ENCODE measurements around the gene CLDN14.

Gene CLDN14

GRCh38 chr21:36507397-36508018, 27.6 kb upstream of the CLDN14 start:
- TF ChIP-seq EZH2 (IDR thresholded peaks at IDR 0.05; ENCODE audit: borderline replicate concordance, low read length) (no peak), CTCF (IDR thresholded peaks at IDR 0.05; ENCODE audit: low read length) (no peak)
- no peaks in the 10 kb centered on the region for H3K9me2 ChIP-seq (ENCODE audit: low read depth, low read length)
- no peak overlapping the region for H3K4me3 ChIP-seq (ENCODE audit: low read depth, low read length, poor library complexity, severe bottlenecking)
- H2AFZ ChIP-seq (ENCODE audit: low read length) = no peak overlapping the region
- H4K20me1 ChIP-seq (ENCODE audit: insufficient read depth, low read length) = no peaks in the 10 kb centered on the region
- no peak overlapping the region for H3K9ac ChIP-seq (ENCODE audit: low read length)
- no peak overlapping the region for H3K4me2 ChIP-seq (ENCODE audit: low read length)
- H3K79me2 ChIP-seq (ENCODE audit: insufficient read depth, low read length) = no peaks in the 10 kb centered on the region
- H3F3A ChIP-seq (ENCODE audit: insufficient read depth, low read length) = no peaks in the 10 kb centered on the region
- H3K4me1 ChIP-seq (ENCODE audit: insufficient read depth, low read length, severe bottlenecking) = no peaks in the 10 kb centered on the region
- H3K27ac ChIP-seq (ENCODE audit: low read depth, low read length, poor library complexity, severe bottlenecking) = no peak overlapping the region
- H3K27me3 ChIP-seq (ENCODE audit: insufficient read depth, low read length) = no peaks in the 10 kb centered on the region; the same call in 1 of the 2 replicates
- H3K36me3 ChIP-seq (ENCODE audit: insufficient read depth, low read length) = no peaks in the 10 kb centered on the region
- no peaks in the 10 kb centered on the region for H3K9me3 ChIP-seq (ENCODE audit: low read length)

DNA sequence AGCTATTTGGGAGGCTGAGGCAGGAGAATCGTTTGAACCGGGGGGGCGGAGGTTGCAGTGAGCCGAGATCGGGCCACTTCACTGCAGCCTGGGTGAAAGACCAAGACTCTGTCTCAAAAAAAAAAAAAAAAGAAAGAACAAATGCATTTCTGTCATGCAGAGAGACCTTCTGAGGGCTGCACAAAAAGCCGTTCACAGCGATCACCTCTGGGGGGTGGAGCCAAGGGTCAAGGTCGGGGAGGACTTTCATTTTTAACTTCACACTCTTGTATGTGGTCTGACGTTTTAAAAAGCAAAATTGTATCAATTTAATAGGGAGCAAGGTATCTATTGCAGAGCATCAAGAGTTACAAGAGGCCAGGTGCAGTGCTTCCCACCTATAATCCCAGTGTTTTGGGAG, 26.6 kb upstream of the CLDN14 start:
- Histone ChIP-seq H3K36me3 (ENCODE audit: insufficient read depth, low read length) (no peaks in the 10 kb centered on the region), H4K20me1 (ENCODE audit: insufficient read depth, low read length) (no peaks in the 10 kb centered on the region), H3K79me2 (ENCODE audit: insufficient read depth, low read length) (no peaks in the 10 kb centered on the region), H3K27me3 (ENCODE audit: insufficient read depth, low read length) (no peaks in the 10 kb centered on the region; the same call in 1 of the 2 replicates), H3K9me3 (ENCODE audit: low read length) (no peaks in the 10 kb centered on the region), H3F3A (ENCODE audit: insufficient read depth, low read length) (no peaks in the 10 kb centered on the region), H3K4me2 (ENCODE audit: low read length) (no peak overlapping the region), H3K4me1 (ENCODE audit: insufficient read depth, low read length, severe bottlenecking) (no peaks in the 10 kb centered on the region), H3K27ac (ENCODE audit: low read depth, low read length, poor library complexity, severe bottlenecking) (no peak overlapping the region), H2AFZ (ENCODE audit: low read length) (no peak overlapping the region), H3K9me2 (ENCODE audit: low read depth, low read length) (no peaks in the 10 kb centered on the region), H3K9ac (ENCODE audit: low read length) (no peak overlapping the region), H3K4me3 (ENCODE audit: low read depth, low read length, poor library complexity, severe bottlenecking) (no peak overlapping the region)
- no peak for TF ChIP-seq CTCF (IDR thresholded peaks at IDR 0.05; ENCODE audit: low read length)
- TF ChIP-seq EZH2 (IDR thresholded peaks at IDR 0.05; ENCODE audit: borderline replicate concordance, low read length) = no peak

GRCh38 chr21:36504067-36505058, 24.4 kb upstream of the CLDN14 start:
- H2AFZ ChIP-seq (ENCODE audit: low read length) = no peak overlapping the region

More at GRCh38 chr21:36504067-36505058, 24.4 kb upstream of the CLDN14 start:
- no peak overlapping the region for H3K4me3 ChIP-seq (ENCODE audit: low read depth, low read length, poor library complexity, severe bottlenecking)
- no peaks in the 10 kb centered on the region for H3K9me3 ChIP-seq (ENCODE audit: low read length)
- H3K9me2 ChIP-seq (ENCODE audit: low read depth, low read length) = no peaks in the 10 kb centered on the region
- H3K79me2 ChIP-seq (ENCODE audit: insufficient read depth, low read length) = no peaks in the 10 kb centered on the region
- no peak overlapping the region for H3K4me2 ChIP-seq (ENCODE audit: low read length)
- H3K27ac ChIP-seq (ENCODE audit: low read depth, low read length, poor library complexity, severe bottlenecking) = no peak overlapping the region
- H3K27me3 ChIP-seq (ENCODE audit: insufficient read depth, low read length) = peaks cover 4% of the 10 kb centered on the region; the same call in 1 of the 2 replicates
- no peaks in the 10 kb centered on the region for H3K36me3 ChIP-seq (ENCODE audit: insufficient read depth, low read length)
- no peak overlapping the region for H3K9ac ChIP-seq (ENCODE audit: low read length)
- TF ChIP-seq EZH2 (IDR thresholded peaks at IDR 0.05; ENCODE audit: borderline replicate concordance, low read length) = no peak
- TF ChIP-seq CTCF (IDR thresholded peaks at IDR 0.05; ENCODE audit: low read length) = peak; percentile 65
- no peaks in the 10 kb centered on the region for H3F3A ChIP-seq (ENCODE audit: insufficient read depth, low read length)
- no peaks in the 10 kb centered on the region for H3K4me1 ChIP-seq (ENCODE audit: insufficient read depth, low read length, severe bottlenecking)
- no peaks in the 10 kb centered on the region for H4K20me1 ChIP-seq (ENCODE audit: insufficient read depth, low read length)

Measured in OCI-LY1 (cell line).